Measurements from ENCODE around the gene GPR119.
"Not testable (repeated sequence)": the region's sequence is repeated elsewhere in the genome, so short reads cannot be mapped to it uniquely, and the experiment has no call there.

The GPR119 gene

DNA sequence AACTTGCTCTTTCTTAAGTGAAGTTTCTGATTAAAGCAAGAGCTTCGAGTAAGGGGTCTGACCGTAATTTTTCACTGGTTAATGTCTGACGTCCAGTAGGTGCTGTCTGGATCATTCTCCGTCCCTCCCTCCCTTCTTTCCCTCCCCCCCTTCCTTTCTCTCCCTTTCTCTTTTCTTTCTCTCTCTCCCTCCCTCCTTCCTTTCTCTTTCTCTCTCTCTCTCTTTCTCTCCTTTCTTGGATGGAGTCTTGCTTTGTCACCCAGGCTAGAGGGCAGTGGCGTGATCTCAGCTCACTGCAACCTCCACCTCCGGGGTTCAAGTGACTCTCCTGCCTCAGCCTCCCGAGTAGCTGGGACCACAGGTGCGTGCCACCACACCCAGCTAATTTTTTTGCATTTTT lies 46.6 kb downstream of the GPR119 start:
- not testable (repeated sequence) for DNase-seq

DNA sequence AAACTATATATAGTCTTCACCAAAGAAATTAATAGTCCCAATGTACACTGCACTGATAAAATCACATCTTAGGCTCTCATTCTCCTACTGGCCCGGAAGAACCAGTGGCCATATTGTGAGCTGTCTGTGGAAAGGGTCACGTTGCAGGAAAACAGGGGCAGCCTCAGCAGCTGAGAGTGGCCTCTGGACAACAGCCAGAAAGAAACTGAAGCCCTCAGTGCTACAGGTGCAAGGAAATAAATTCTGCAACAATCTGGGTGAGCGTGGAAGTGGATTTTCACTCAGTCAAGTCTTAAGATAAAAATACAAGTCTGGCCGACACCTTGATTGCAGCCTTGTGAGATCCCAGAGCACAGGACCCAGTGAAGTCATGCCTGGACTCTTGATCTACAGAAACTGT lies 48.9 kb downstream of the GPR119 start:
- no peak for DNase-seq

All from hematopoietic multipotent progenitor cell treated with erythropoietin and hydrocortisone succinate and interleukin-3 and kit ligand, for 4 days (in vitro differentiated cells).